PC-3 (cell line): Measurements from ENCODE around the gene EFCAB6.

ENCODE experiments used
- EZH2 ChIP-seq: fragments of 300-600 bp; sonication (generic); IDR thresholded peaks from one replicate; pipeline ENCODE4 v1.6.1; 2017; ENCODE audit warnings: antibody characterized with exemption, mild to moderate bottlenecking, low read length; ENCODE audit not compliant: unreplicated experiment
- EZH2phosphoT487 ChIP-seq: fragments of 300-600 bp; sonication (generic); IDR thresholded peaks from 2 replicates; pipeline ENCODE4 v1.6.1; 2018; ENCODE audit warnings: mild to moderate bottlenecking, antibody characterized with exemption, low read length, borderline replicate concordance
- TF ChIP-seq, protein P1 (sequence below): fragments of 300-600 bp; sonication (generic); conservative IDR thresholded peaks from 2 replicates; pipeline ENCODE4 v1.5.1; 2017; ENCODE audit warnings: antibody characterized with exemption, low read depth, mild to moderate bottlenecking, low read length

DNA sequence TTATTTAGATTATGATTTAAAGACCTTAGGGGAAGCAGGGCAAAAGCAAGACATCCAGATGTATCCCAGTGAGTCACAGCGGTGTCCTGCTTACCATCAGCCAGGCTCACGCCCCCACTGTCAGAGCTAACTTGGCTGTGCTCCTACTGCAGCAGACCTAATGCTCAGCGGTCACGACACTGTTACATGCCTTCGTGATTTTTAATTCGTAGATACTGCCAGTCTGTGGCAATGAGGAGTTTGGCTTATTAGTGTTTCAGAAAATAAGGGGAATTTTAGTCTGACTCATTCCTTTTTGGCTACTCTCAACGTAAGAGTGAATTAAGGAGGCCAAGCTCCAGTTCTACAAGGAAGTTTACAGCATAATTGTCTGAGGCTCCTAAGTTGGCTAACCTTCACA lies 22.7 kb downstream of the EFCAB6 start:
- TF ChIP-seq, protein P1, sequence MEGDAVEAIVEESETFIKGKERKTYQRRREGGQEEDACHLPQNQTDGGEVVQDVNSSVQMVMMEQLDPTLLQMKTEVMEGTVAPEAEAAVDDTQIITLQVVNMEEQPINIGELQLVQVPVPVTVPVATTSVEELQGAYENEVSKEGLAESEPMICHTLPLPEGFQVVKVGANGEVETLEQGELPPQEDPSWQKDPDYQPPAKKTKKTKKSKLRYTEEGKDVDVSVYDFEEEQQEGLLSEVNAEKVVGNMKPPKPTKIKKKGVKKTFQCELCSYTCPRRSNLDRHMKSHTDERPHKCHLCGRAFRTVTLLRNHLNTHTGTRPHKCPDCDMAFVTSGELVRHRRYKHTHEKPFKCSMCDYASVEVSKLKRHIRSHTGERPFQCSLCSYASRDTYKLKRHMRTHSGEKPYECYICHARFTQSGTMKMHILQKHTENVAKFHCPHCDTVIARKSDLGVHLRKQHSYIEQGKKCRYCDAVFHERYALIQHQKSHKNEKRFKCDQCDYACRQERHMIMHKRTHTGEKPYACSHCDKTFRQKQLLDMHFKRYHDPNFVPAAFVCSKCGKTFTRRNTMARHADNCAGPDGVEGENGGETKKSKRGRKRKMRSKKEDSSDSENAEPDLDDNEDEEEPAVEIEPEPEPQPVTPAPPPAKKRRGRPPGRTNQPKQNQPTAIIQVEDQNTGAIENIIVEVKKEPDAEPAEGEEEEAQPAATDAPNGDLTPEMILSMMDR = no peak
- TF ChIP-seq EZH2phosphoT487 (no peak), EZH2 (no peak)
